Right lobe of liver (tissue), 4 donors: ENCODE results near the gene NPRL2.

Experiments
- POLR2A ChIP-seq: fragments of 450-650 bp; IDR thresholded peaks from one replicate; pipeline ENCODE4 v1.6.1; 2017; ENCODE audit warnings: antibody characterized with exemption, mild to moderate bottlenecking
- TF ChIP-seq, protein P1 (sequence below), 4 donors: fragments of 200-600 bp in 3 of 4; fragments of 450-650 bp in 1 of 4; IDR thresholded peaks; one replicate each; pipeline versions ENCODE4 v1.5.1 to v1.8.0; 2016 to 2022; ENCODE audit warnings: antibody characterized with exemption in 4 of 4, mild to moderate bottlenecking in 2 of 4
- donor health status: DM: no; HTN: no; CAD: no.
- donor health status: DM: no; HTN: no; CAD: no.
- donor health status: DM: no; HTN: yes; CAD: no.

- TF ChIP-seq, protein P1, sequence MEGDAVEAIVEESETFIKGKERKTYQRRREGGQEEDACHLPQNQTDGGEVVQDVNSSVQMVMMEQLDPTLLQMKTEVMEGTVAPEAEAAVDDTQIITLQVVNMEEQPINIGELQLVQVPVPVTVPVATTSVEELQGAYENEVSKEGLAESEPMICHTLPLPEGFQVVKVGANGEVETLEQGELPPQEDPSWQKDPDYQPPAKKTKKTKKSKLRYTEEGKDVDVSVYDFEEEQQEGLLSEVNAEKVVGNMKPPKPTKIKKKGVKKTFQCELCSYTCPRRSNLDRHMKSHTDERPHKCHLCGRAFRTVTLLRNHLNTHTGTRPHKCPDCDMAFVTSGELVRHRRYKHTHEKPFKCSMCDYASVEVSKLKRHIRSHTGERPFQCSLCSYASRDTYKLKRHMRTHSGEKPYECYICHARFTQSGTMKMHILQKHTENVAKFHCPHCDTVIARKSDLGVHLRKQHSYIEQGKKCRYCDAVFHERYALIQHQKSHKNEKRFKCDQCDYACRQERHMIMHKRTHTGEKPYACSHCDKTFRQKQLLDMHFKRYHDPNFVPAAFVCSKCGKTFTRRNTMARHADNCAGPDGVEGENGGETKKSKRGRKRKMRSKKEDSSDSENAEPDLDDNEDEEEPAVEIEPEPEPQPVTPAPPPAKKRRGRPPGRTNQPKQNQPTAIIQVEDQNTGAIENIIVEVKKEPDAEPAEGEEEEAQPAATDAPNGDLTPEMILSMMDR (IDR thresholded peaks at IDR 0.05): no peak
- no peak for TF ChIP-seq POLR2A
Observed at GRCh38 chr3:50390508-50391224, 40.1 kb upstream of the NPRL2 start.
